ENCODE data around the gene SETD5.
A peak's percentile ranks its signal among the peaks of the same experiment; 100 is the strongest.
"Not testable (repeated sequence)": the region's sequence is repeated elsewhere in the genome, so short reads cannot be mapped to it uniquely, and the experiment has no call there.

SETD5 gene

DNA sequence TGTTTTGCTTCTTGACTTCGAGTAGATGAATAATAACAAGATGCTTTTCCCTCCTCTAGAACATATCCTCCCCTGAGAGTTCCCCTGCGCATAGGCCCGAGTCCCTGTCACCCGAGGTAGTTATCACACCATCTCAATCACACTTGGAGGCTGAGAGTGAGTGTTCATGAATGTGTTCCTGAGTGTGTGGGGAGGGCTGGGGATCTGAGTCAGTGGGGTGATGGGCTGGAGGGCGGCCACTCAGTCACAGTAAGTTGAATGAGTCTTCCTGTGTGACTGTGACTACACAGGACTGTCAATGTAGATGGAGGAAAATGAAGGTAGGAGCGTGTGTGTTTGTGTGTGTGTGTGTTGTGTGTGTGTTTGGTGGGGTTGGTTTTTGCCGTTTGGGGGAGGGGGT is 71.0 kb downstream of the SETD5 start:
- DNase-seq: no peak

DNA sequence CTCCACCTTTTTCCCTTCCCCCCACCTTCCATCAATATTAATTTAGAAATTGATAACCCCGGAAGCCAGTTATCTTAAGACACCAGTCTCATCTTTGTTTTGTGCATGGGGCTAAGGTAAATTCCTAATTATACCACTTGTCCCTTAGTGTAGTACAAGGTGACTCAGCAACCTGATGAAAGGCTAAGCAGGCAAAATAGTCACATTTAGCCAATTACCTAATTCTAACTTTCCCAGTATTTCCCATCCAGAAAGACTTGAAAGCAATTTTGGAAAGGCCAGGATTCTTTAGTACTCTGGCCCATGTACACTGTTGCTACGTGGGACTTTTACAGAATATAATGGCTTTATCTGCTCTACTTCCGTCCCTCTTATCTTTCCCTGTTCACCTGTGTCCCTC is 72.6 kb downstream of the SETD5 start:
- DNase-seq: no peak

DNA sequence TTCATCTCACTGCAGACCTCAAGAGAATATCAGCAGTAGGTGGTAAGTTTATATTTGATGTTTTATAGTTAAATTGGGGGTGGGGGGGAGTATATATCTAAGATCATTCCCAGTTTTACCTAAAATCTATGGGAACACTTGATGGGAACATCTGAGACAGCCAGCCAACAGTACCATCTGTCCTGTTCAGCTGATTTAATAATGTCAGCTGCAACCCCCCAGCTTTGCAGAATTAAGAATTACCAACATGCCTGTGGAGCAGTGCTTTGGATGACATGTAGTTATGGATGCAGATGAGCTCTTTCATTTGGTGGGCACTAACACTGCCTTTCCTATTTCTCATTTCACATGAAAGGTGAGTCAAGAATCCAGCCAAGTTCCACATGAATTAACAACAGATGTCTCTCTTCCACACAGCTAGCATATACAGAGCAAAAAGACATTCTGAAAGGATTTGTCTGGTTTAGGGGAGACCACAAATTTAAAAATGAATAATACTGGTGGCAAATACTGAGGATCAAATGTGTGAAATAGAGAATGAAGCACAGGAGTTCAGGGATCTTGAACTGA is 76.2 kb downstream of the SETD5 start:
- DNase-seq: no peak

DNA sequence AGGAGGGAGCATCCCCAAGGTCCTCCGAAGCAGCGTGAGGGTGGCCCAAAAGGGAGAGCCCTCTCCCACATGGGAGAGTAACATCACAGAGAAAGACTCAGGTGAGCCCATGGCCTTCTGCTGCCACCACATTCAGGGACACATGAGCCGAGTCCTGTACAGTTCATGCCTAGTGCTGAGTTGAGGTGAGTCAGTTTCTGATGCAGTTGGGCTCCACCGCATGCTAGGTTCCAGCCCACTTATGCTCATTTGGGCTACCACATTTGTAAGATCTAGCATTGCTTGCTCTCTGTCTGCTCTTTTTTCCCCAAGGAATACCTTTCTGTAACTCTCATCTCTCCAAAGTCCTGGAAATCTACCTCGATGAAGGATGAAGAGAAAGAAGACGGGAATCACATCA is 77.1 kb downstream of the SETD5 start:
- DNase-seq: no peak

DNA sequence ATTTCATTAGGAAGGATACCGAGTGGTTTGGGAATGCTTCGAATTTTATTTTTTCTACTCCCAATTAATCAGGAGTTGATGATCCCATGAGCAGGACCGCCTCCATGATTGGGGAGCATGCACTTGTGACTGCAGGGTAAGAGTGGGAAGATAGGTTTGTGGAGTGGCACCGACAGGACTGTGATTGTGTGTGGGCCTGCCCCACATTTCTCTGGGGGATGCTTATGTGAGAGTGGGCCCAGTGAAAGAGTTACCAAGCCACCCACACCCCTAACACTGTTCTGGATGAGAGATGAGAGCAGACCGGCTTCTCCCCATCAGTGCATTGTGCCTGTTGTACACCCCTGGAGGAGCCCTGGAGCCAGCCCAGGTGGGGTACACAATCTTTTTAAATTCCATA is 79.5 kb downstream of the SETD5 start:
- no peak for DNase-seq

DNA sequence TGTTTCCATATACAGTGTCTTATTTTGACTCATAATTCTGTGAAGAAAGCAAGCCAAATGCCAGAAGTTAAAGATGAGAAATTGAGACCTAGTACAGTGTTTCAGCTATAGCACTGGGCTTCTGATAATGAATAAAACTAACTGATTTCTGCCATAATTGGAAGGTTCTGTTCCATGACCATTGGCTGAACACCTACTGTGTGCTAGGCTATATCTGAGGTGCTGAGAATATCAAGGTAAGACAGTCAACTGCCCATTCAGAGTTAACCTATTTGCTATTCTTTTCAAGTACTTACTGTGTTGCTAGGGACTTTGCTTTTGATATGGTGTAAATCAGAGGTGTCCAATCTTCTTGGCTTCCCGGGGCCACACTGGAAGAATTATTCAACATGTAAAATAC is 82.8 kb downstream of the SETD5 start:
- no peak for DNase-seq

DNA sequence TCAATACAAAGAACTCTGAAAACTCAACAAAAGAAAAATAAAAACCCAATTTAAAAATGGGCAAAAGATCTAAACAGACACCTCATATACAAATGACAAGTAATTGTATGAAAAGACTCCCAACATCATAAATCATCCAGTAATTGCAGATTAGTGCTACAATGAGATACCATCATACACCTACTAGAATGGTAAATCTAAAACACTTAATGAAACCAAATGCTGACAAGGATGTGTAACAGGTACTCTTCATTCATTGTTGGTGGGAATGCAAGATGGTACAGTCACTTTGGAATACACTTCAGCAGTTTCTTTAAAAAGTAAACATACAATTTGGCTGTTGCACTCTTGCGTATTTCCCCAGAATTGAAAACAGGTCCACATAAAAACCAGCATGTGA is 87.8 kb downstream of the SETD5 start:
- no peak for DNase-seq

DNA sequence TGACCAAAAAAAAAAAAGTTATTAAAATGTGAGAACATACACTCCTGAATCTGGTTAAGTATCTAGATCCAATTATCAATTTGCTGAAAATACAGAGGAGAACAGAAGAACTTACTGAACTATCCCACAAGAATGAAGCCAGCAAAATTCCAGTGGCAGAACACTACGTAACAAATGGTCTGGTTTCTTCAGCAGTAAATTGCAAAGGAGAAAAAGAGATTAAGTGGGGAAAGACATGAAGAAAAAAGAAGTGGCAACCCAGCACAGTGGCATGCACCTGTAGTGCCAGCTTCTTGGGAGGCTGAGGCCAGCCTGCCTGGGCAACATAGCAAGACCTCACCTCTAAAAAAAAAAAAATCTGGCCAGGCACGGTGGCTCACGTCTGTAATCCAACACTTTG is 94.1 kb downstream of the SETD5 start:
- DNase-seq: no peak

DNA sequence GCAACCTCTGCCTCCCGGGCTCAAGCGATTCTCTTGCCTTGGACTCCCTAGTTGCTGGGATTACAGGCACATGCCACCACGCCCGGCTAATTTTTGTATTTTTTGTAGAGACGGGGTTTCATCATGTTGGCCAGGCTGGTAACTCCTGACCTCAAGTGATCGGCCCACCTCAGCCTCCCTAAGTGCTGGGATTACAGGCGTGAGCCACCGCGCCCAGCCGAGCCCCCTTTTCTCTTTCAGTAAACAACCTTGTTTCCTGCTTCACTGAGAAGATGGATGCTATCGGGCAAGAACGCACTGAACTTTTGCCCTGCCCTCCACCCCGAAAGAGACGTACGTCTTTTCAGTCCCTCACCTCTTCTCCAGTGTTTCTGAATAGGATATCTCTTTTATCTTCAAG is 96.6 kb downstream of the SETD5 start:
- not testable (repeated sequence) for DNase-seq

DNA sequence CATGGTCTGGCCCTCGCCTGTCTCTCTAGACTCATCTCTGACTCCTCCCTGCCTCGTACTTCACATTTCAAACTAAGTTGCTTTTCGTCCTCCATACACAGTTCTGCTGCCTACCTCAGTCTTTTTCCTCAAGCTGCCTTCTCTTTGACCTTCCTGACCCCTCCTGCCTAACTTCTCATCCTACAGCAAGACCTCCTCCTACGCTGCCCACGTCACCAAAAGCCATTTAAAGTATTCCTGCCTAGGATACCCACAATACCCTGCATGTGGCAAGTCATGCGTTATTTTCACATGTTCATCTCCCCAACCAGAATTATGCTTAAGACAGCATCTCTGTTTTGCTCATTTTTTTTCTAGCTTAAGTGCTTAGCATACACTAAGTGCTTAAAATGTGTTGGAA is 99.5 kb downstream of the SETD5 start:
- no peak for DNase-seq

DNA sequence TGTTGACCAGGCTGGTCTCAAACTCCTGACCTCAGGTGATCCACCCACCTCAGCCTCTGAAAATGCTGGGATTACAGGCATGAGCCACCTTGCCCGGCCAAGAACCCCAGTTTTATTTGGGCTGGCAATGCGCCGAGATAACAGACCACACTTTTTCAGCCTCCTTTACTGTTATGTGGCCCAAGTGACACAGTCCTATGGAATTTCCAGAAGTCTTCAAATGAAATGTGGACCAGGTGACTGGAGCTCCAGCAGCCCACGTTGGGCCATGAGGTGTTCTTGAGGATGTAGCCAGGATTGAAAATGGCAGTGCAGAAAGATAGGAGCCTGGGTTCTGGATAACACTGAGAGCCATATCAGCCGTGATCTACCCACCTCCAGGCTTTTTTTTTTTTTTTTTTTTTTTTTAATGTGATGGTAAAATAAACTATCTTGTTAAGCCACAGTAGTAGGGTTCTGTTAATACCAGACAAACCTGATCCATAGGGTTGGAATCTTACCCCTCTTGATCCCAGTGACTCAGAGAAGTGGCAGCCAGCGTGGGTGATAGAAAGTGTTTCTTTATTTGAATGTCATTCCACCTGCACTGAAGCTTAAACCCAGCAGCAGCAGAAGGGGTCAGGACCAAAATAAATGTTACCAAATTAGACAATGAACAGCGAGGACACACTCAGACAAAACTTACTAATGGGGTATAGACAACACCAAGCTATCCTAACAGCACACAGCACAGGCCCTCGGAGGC is 100.6 kb downstream of the SETD5 start:
- no peak for DNase-seq

DNA sequence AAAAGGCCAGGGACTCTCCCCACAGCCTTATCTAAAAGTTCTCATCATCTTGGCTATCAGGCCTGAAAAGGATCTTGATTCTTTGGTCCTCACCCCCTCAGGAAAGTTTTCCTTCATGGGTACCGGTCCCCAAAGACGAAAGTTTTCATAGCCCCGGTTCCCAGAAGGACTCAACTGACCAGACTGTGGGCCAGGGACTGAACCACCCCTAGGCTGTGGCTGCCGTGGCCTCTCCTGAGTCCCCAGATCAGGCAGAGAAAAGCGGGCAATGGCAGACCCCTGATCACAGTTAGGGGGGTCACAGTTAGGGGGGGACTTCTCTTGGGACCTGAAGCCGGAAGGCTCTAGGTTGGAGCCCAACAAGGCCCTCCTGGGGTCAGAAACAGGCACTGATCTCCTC is 101.4 kb downstream of the SETD5 start:
- no peak for DNase-seq

DNA sequence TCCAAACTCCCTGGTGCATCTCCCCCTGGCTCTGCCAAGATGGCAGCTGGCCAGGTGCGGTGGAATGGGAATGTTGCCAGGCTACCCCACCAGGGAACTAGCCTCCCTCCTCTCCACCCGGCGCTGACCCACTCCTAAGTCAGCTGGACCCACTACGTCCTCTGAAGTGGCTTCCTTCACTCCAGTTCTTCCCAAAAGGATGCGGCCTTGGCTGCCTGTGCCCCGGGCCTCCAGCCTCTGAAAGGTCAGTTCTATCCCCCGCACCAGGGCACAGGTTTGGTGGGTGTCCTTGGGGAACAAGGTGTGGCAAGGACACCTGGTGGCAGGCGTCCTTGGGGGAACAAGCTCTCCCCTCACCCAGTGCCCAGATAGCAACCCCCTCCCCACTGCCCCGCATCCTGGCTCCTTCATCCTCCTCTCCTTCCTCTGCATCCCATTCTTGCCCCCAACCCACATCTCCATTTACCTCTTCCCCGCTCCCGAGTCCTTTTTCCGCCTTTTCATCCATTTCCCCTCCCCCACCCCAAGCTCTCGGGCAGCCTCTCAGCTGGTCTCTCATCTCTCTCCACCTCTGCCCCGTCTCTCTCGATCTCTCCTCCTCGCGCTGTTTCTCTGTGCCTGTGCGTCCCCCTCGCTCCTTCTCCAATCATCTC is 102.2 kb downstream of the SETD5 start:
- DNase-seq: no peak

DNA sequence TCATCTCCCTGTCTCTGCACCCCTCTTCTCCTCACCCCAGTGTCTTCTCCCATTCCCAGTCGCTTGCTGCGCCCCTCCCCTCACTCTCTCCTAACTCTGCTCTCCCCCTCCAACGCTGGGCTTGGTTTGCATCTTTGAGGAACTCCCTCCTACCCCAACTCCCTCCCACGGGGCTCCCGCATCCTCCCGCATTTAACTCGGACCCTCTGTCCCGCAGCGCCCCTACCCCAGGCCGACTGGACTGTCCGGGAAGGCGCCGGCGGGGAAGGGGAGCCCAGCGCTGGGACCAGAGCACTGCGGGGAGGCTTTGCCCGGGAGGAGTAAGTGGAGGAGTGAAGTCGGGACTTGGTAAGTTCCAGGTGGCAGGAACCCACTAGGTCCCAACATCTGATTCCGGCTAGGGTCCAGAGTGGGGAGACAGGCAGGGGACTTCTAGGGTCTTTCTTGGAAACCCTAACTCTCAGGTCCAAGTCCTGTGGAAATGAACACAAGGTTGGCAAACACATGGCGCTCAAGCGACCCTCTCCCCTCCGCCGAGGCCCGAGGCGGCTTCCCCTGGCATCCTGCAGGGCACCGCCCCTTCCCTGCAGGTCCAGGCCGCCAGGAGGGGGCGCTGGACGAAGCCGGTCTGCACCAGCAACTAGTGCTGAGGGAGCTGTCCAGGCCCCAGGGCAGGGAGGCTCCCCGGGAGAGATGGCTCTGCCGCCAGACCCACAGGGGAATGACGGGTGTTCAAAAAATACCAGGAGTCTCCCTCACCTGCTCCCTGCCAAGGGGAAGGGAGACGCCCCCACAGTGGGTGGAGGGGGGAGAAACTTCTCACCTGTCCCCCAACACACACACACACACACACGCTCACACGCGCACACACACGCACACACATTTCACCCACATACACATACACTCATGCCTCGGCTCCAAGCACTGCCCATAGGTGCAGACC is 103.0 kb downstream of the SETD5 start:
- peak; percentile 27 for DNase-seq

DNA sequence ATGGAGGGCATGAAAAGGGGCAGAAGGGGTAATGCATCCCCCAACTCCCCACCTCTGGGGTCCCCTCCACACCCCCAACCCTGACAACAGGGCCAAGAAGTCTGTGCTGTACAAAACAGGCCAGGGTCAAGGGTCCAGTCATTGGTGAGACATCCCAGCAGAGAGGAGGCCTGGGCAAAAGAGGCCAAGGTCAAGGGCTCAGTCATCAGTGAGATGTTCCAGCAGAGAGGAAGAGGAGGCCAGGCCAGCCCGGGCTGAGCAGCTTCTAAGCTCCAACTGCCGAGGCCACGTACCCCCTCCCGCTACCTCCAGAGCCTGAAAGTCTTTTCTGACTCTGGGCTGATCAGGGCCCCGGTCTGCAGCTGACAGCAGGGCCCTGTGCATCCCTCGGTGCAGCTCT is 103.8 kb downstream of the SETD5 start:
- no peak for DNase-seq

DNA sequence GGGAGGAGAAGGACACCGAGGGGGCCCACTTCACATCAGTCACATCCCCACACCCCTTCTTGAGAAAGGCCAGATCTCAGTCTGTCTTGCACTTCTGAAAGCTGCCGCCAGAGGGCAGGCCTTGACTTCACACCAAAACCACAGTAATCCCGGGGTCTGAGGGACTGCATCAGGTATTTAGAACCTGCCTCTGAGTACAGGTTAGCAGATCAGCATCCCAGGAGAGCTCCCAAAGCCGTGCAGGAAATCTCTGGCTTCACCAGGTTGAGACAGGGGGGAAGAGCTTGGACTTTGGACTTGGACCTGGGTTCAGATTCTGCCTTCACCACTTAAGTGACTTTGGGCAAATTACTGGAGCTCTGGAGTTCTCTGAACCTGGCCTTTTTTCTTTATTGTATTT is 105.9 kb downstream of the SETD5 start:
- peak; percentile 42 for DNase-seq

DNA sequence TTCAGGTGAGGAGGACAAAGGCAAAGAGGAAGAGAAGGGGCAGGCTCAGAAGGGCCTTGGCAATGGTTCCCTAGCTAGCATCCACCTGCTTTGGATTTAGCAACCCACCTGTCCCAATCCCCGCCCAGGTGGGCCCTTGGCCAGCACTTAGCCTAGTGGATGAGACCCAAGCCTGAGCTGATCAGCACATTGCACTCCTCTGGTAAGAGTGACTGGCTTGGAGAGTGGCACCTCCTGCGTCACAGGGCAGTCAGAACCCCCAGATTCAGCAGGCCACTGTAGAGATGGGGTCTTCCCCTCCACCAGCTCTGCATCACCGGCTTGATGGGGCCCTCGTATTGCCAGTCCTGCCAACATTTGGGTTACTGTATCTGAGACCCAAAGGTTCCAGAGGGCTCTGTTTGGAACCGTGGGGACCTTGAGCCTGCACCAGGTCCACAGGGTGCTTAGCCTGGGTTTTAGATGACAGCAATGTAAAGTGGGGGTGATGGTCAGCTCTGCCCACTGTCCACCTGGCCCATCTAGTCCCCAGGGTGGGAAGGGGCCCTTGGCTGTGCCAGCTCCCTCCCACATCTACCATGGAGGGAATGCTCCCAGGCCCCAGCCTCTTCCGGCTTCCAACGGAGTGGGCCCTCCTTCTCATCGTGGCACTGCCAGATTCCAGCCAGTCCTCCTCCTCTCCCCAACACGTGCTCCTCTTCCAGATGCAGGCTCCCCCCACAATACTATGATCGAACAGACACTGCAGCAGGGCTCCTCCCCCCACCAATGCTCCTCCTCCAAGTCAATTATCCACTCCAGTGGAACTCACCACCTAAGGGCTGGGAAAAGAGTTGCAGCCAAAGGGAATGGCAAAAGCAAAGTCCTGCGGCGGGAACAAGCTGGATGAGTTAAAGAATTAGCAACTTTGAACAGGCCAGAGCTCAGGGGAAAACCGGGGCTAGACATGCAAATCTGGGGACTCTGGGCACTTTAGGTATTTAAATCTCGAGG is 110.5 kb downstream of the SETD5 start:
- DNase-seq: no peak

DNA sequence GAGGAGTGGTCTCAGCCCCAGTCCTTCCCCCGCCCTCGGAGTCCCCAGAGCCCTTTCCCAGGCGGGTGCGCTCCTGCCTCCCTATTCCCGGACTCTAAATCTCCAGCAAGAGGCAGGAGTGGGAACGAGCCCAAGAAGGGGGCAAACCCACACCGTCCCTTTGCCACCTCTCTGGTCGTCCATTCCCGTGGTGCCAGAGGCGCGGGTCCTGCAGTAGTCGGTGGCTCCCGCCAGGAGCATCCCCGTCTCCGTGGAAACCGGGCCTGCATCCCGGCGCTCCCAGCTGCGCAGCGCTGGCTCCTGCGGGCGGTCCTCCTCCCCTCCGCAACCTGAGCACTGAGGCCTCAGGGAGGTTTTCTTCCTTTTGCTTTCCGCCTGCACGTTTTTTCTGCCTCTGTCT is 111.4 kb downstream of the SETD5 start:
- no peak for DNase-seq

DNA sequence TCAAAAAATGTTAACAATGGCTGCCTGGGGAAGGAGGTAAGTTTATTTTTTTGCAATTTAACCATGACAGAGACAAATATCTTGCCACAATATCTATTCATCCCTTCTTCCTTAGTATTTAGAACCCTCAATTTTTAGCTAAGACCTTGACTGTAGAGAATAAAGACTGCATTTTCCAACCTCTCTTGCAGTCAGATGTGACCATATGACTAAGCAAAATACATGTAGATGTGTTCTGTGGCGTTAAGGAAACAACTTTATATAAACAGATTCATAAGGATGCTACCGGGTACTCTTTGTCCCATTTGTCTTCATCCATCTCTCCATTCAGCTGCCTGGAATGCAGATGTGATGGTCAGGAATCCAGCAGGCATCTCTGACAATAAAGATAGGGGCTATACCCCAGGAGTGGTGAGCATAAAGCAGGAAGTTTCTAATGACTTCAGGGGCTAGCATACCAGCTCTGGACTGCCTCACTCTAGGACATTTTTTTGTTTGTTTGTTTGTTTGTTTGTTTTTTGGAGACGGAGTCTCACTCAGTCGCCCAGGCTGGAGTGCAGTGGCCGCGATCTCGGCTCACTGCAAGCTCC is 115.1 kb downstream of the SETD5 start:
- DNase-seq: no peak

DNA sequence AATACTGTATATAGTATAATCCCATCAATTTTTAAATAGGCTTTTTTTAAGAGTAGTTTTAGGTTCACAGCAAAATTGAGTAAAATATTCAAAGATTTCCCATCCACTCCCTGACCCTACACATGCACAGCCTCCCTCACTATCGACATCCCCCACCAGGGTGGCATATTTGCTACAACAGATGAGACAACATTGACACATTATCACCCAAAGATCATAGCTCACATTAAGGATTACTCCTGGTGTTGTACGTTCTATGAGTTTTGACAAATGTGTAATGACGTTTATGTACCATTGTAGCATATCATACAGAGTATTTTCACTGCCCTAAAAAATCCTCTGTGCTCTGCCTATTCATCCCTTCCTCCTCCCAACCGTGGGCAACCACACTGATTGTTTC is 116.9 kb downstream of the SETD5 start:
- no peak for DNase-seq

DNA sequence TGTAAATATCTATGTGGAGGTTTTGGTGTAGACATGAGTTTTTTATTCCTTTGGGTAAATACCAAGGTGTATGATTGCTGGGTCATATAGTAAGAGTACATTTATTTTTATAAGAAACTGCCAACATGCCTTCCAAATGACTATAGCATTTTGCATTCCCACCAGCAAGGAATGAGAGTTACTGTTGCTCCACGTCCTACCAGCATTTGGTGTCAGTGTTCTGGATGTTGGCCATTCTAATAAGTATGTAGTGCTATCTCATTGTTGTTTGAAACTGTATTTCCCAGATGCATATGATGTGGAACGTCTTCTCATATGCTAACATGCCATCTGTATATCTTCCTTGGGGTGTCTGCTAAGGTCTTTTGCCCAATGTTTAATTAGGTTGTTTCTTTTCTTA is 117.5 kb downstream of the SETD5 start:
- DNase-seq: no peak

DNA sequence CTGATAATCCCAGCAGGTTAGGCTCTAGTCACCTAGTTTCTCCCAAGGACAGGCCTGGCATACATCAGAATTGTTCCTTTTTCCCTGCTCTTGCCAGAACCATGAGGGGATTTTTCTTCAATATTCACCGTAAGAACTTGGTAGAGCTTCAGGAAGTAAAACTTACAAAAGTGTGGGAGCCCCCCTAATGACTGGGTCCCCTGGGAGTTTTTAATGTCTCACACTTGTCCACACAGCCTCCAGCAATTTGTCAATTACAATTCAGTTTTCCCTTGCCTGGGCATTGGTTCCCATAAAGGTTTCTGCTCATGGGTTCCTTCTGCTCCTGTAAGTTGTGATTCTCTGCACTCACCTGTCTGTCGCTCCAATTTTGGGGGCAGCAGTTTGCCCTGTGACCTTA is 127.7 kb downstream of the SETD5 start:
- DNase-seq: no peak
